ENCODE measurements around the gene RAMP2.
A peak's percentile ranks its signal among the peaks of the same experiment; 100 is the strongest.

RAMP2 gene

GRCh38 chr17:42795061-42795460 is 34.0 kb downstream of the RAMP2 start:
- Histone ChIP-seq H3K4me1 (ENCODE audit: control insufficient read depth, insufficient read depth, low read length) (peaks cover 6% of the 10 kb centered on the region), H3K27me3 (ENCODE audit: control insufficient read depth, insufficient read depth, low read length, poor library complexity, severe bottlenecking) (peaks cover 6% of the 10 kb centered on the region), H3K27ac (ENCODE audit: insufficient read depth, low read depth, low read length, poor library complexity, severe bottlenecking) (no peak overlapping the region), H3K36me3 (ENCODE audit: control insufficient read depth, insufficient read depth, low read length) (no peaks in the 10 kb centered on the region), H3K9me3 (ENCODE audit: control insufficient read depth, low read length) (no peaks in the 10 kb centered on the region), H3K4me3 (ENCODE audit: insufficient read depth, low read depth, low read length) (no peak overlapping the region)
- WGBS, 2 experiments, result 93 to 94% methylated on average over 3 of the region's 4 CpGs

GRCh38 chr17:42795465-42795864 is 34.4 kb downstream of the RAMP2 start:
- Histone ChIP-seq H3K36me3 (ENCODE audit: control insufficient read depth, insufficient read depth, low read length) (no peaks in the 10 kb centered on the region), H3K9me3 (ENCODE audit: control insufficient read depth, low read length) (no peaks in the 10 kb centered on the region), H3K27me3 (ENCODE audit: control insufficient read depth, insufficient read depth, low read length, poor library complexity, severe bottlenecking) (peaks cover 11% of the 10 kb centered on the region), H3K4me3 (ENCODE audit: insufficient read depth, low read depth, low read length) (no peak overlapping the region), H3K4me1 (ENCODE audit: control insufficient read depth, insufficient read depth, low read length) (peaks cover 6% of the 10 kb centered on the region), H3K27ac (ENCODE audit: insufficient read depth, low read depth, low read length, poor library complexity, severe bottlenecking) (no peak overlapping the region)
- 93 to 96% methylated on average over 10 of the region's 10 CpGs for WGBS, 2 experiments

GRCh38 chr17:42796066-42796758 is 35.2 kb downstream of the RAMP2 start:
- peaks cover 13% of the 10 kb centered on the region for H3K27me3 ChIP-seq (ENCODE audit: control insufficient read depth, insufficient read depth, low read length, poor library complexity, severe bottlenecking)
- H3K4me1 ChIP-seq (ENCODE audit: control insufficient read depth, insufficient read depth, low read length), result peaks cover 6% of the 10 kb centered on the region
- no peak overlapping the region for H3K4me3 ChIP-seq (ENCODE audit: insufficient read depth, low read depth, low read length)
- H3K27ac ChIP-seq (ENCODE audit: insufficient read depth, low read depth, low read length, poor library complexity, severe bottlenecking), result no peak overlapping the region
- no peaks in the 10 kb centered on the region for H3K36me3 ChIP-seq (ENCODE audit: control insufficient read depth, insufficient read depth, low read length)
- 95 to 96% methylated on average over 18 of the region's 18 CpGs for WGBS, 2 experiments
- H3K9me3 ChIP-seq (ENCODE audit: control insufficient read depth, low read length), result no peaks in the 10 kb centered on the region

GRCh38 chr17:42797067-42798007 is 36.3 kb downstream of the RAMP2 start:
- WGBS, 2 experiments, result 94 to 95% methylated on average over 10 of the region's 10 CpGs
- no peak overlapping the region for H3K27ac ChIP-seq (ENCODE audit: insufficient read depth, low read depth, low read length, poor library complexity, severe bottlenecking)
- peak overlapping the region; percentile 89 for H3K4me3 ChIP-seq (ENCODE audit: insufficient read depth, low read depth, low read length)
- peaks cover 6% of the 10 kb centered on the region for H3K4me1 ChIP-seq (ENCODE audit: control insufficient read depth, insufficient read depth, low read length)
- no peaks in the 10 kb centered on the region for H3K9me3 ChIP-seq (ENCODE audit: control insufficient read depth, low read length)
- peaks cover 13% of the 10 kb centered on the region for H3K27me3 ChIP-seq (ENCODE audit: control insufficient read depth, insufficient read depth, low read length, poor library complexity, severe bottlenecking)
- H3K36me3 ChIP-seq (ENCODE audit: control insufficient read depth, insufficient read depth, low read length), result no peaks in the 10 kb centered on the region

GRCh38 chr17:42798011-42798382 is 37.0 kb downstream of the RAMP2 start:
- H3K4me1 ChIP-seq (ENCODE audit: control insufficient read depth, insufficient read depth, low read length), result peaks cover 6% of the 10 kb centered on the region
- peak overlapping the region; percentile 89 for H3K4me3 ChIP-seq (ENCODE audit: insufficient read depth, low read depth, low read length)
- H3K9me3 ChIP-seq (ENCODE audit: control insufficient read depth, low read length), result no peaks in the 10 kb centered on the region
- H3K36me3 ChIP-seq (ENCODE audit: control insufficient read depth, insufficient read depth, low read length), result no peaks in the 10 kb centered on the region
- H3K27me3 ChIP-seq (ENCODE audit: control insufficient read depth, insufficient read depth, low read length, poor library complexity, severe bottlenecking), result peaks cover 13% of the 10 kb centered on the region
- H3K27ac ChIP-seq (ENCODE audit: insufficient read depth, low read depth, low read length, poor library complexity, severe bottlenecking), result no peak overlapping the region
- 46 to 47% methylated on average over 10 of the region's 10 CpGs for WGBS, 2 experiments

- H3K27ac ChIP-seq (ENCODE audit: insufficient read depth, low read depth, low read length, poor library complexity, severe bottlenecking), result no peak within 1 kb of the TSS
- WGBS, 2 experiments, result 30% methylated on average over 66 of the region's 66 CpGs
These were observed 37.7 kb downstream of the RAMP2 start, which contains the start of the genes CNTD1 and COA3 for GRCh38 chr17:42798383-42799380. Gene CNTD1 (plus strand): TSS chr17:42798861. CDS start chr17:42799068, 207 bp downstream. Gene COA3 (minus strand): TSS chr17:42798704. CDS start chr17:42798681, 23 bp downstream.

GRCh38 chr17:42803074-42803883 is 42.3 kb downstream of the RAMP2 start:
- no peaks in the 10 kb centered on the region for H3K4me1 ChIP-seq (ENCODE audit: control insufficient read depth, insufficient read depth, low read length)
- no peaks in the 10 kb centered on the region for H3K36me3 ChIP-seq (ENCODE audit: control insufficient read depth, insufficient read depth, low read length)
- no peaks in the 10 kb centered on the region for H3K9me3 ChIP-seq (ENCODE audit: control insufficient read depth, low read length)
- WGBS, 2 experiments, result 90 to 100% methylated on average over 2 of the region's 2 CpGs
- H3K27ac ChIP-seq (ENCODE audit: insufficient read depth, low read depth, low read length, poor library complexity, severe bottlenecking), result no peak overlapping the region
- H3K27me3 ChIP-seq (ENCODE audit: control insufficient read depth, insufficient read depth, low read length, poor library complexity, severe bottlenecking), result peaks cover 18% of the 10 kb centered on the region
- H3K4me3 ChIP-seq (ENCODE audit: insufficient read depth, low read depth, low read length), result no peak overlapping the region

More at GRCh38 chr17:42798383-42799380, 37.7 kb downstream of the RAMP2 start, which contains the start of the genes CNTD1 and COA3:
- peaks cover 13% of the 10 kb centered on the region for H3K27me3 ChIP-seq (ENCODE audit: control insufficient read depth, insufficient read depth, low read length, poor library complexity, severe bottlenecking)
- no peaks in the 10 kb centered on the region for H3K36me3 ChIP-seq (ENCODE audit: control insufficient read depth, insufficient read depth, low read length)
- H3K9me3 ChIP-seq (ENCODE audit: control insufficient read depth, low read length), result no peaks in the 10 kb centered on the region
- H3K4me3 ChIP-seq (ENCODE audit: insufficient read depth, low read depth, low read length), result peak within 1 kb of the TSS; percentile 89
- peaks cover 6% of the 10 kb centered on the region for H3K4me1 ChIP-seq (ENCODE audit: control insufficient read depth, insufficient read depth, low read length)

- 90 to 91% methylated on average over 1 of the region's 1 CpG for WGBS, 2 experiments
- no peaks in the 10 kb centered on the region for H3K36me3 ChIP-seq (ENCODE audit: control insufficient read depth, insufficient read depth, low read length)
- no peak overlapping the region for H3K27ac ChIP-seq (ENCODE audit: insufficient read depth, low read depth, low read length, poor library complexity, severe bottlenecking)
- no peaks in the 10 kb centered on the region for H3K9me3 ChIP-seq (ENCODE audit: control insufficient read depth, low read length)
- H3K4me3 ChIP-seq (ENCODE audit: insufficient read depth, low read depth, low read length), result no peak overlapping the region
- no peaks in the 10 kb centered on the region for H3K4me1 ChIP-seq (ENCODE audit: control insufficient read depth, insufficient read depth, low read length)
- H3K27me3 ChIP-seq (ENCODE audit: control insufficient read depth, insufficient read depth, low read length, poor library complexity, severe bottlenecking), result peaks cover 12% of the 10 kb centered on the region
These were observed 43.9 kb downstream of the RAMP2 start for GRCh38 chr17:42804918-42805367.

GRCh38 chr17:42806249-42806648 is 45.2 kb downstream of the RAMP2 start:
- Histone ChIP-seq H3K4me1 (ENCODE audit: control insufficient read depth, insufficient read depth, low read length) (no peaks in the 10 kb centered on the region), H3K36me3 (ENCODE audit: control insufficient read depth, insufficient read depth, low read length) (no peaks in the 10 kb centered on the region), H3K9me3 (ENCODE audit: control insufficient read depth, low read length) (no peaks in the 10 kb centered on the region), H3K27ac (ENCODE audit: insufficient read depth, low read depth, low read length, poor library complexity, severe bottlenecking) (no peak overlapping the region), H3K4me3 (ENCODE audit: insufficient read depth, low read depth, low read length) (no peak overlapping the region), H3K27me3 (ENCODE audit: control insufficient read depth, insufficient read depth, low read length, poor library complexity, severe bottlenecking) (peaks cover 5% of the 10 kb centered on the region)
- whole genome bisulfite sequencing, 2 experiments, result 91 to 93% methylated on average over 1 of the region's 1 CpG
